Stimulated activated CD4-positive, alpha-beta T cell treated with anti-CD3 and anti-CD28 coated beads, Interleukin-2, amount 100 ng/mL, for 48 hours (primary cell): ENCODE data around the gene PHLDA2.

Source experiments
- DNase-seq, 2 donors: peaks; one replicate each; pipeline ENCODE4 v3.0.0-alpha.2; 2020

The PHLDA2 gene

DNA sequence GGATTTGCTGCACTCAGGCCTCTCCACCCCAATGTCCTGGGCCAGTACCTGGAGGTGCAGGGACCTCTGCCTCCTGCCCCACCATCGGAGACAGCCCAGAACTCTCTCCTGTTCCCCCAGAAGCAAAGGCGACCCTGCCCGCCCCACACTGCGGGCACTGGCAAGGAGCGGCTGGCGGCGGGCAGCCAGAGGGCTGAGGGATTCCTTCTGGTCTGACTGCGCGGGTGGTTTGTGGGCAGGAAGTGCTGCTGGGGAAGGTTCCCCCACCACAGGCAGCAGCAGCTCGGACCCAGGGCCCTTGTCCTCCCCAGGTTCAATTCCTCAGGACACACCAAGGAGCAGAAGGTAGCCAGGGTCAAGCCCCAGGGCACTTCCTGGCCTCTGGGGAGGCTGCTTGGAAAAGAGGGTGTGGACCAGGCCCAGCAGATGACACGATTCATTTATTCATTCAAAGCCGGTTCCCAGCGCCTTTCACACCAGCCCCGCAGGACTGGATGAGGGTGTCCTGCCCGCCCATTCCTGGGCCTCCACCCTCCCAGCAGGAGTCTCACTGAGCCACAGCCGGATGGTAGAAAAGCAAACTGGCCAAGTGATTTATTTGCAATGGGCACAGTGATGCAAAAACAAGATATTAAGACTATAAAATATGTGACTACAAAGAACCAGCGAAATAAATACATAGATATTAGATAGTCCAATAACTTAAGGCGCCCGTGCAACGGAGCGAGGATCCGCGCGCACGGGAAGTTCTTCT, 1.2 kb downstream of the PHLDA2 start:
- no peak for DNase-seq

DNA sequence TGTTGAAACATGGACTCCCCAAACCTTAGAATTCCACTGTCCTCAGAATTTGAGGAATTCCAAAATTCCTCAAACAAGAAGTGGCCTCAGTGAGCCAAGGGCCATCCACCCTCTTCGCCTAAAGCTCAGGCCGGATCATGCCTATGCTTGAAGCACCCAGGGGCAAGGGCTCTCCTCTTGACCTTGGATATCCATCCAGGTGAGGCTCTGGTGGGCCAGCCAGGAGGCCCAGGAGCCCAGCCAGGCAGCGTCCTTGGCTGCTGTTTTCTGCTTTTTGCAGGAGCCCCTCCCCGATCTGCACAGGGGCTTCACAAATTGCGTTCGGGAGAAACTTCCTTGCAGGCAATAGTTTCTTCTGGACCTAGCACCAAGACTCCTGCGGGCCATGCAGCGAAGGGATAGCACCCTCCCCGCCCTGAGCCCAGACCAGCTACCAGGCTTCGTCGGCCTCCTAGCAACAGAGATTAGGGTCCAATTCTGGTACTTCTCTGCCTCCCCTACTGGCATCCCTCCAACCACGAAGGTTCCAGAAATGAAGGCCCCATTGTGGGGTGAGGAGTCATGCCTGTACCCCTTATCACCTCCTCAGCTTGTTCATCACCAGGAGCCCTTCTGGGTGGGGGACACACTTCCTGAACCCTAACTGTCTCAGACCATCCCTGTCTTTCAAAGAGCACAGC, 2.0 kb downstream of the PHLDA2 start:
- no peak for DNase-seq

- DNase-seq: no peak
Measured at GRCh38 chr11:2926611-2927051, 2.6 kb downstream of the PHLDA2 start.

GRCh38 chr11:2924821-2925675, 4.2 kb downstream of the PHLDA2 start:
- DNase-seq: no peak

DNA sequence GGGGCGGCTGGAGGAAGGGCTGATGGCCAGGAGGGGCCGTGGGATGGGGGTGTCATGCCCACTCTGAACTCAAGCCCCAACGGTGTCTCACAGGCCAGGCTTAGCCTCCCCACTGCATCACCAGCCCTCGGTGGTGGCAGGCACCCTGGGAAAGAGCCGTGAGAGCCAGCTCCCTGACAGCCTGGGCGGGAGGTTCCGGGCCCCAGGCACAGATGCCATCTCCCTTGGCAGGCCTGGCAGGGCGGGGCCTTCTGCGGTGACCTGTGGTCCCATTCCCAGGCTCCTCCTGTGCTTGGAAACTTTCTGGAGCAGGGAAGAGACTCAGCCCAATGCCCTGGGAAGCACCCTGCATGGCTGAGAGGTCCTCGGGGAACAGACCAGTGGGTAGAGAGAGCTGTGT, 4.8 kb downstream of the PHLDA2 start:
- no peak for DNase-seq

GRCh38 chr11:2923446-2924375, 5.5 kb downstream of the PHLDA2 start:
- no peak for DNase-seq

GRCh38 chr11:2922655-2923054, 6.6 kb downstream of the PHLDA2 start:
- no peak for DNase-seq

DNA sequence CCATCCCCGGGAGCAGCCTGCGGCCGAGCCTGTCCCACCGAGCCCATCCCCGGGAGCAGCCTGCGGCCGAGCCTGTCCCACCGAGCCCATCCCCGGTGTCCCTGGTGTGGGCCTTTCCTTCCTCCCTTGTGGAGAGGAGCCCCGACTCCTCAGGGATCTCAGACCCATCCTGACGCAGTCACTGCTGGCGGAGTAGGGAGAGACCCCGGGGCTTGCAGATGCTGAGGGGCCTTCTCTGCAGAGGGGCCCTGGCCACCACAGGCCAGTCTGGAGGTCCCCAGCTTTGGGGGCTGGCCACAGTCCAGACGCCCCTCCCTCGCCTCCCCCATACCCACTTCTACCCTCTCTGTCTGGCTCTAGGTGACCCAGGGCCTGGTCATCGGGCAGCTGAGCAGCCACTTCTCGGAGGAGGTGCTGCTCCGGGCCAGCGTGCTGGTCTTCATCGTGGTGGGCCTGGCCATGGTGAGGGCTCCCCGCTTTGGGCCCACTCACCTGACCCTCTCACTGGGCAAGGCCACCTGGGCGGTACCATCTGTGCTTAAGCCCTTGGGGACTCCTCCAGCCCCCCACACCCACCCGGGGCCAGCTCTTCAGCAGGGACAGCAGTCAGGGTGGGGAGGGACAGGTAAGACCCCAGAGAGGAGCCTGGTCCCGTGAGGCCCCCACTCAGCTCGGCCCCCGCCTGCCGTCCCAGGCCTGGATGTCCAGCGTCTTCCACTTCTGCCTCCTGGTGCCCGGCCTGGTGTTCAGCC, 7.3 kb downstream of the PHLDA2 start:
- DNase-seq: no peak

GRCh38 chr11:2921261-2921660, 8.0 kb downstream of the PHLDA2 start:
- DNase-seq: no peak

- DNase-seq: no peak
Measured at GRCh38 chr11:2920343-2920742, 8.9 kb downstream of the PHLDA2 start.

DNA sequence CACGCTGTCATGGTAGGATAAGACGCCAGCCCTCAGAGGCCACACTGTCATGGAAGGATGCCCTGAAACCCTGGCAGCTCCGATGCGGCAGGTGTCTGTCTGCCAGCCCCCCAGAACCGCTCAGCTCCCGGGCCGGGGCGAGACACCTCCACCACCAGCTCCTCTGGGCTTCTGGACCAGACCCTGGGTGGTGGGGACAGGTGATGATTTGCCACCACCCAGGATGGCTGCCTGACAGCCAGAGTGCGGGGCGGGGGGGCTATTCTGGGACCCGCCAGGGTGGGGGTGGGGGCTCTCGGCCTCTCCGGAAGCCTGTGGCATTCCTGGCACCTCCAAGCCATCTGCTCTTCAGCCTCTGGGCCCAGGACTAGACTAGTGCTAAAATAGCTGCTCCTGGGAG, 9.4 kb downstream of the PHLDA2 start:
- DNase-seq: no peak

DNA sequence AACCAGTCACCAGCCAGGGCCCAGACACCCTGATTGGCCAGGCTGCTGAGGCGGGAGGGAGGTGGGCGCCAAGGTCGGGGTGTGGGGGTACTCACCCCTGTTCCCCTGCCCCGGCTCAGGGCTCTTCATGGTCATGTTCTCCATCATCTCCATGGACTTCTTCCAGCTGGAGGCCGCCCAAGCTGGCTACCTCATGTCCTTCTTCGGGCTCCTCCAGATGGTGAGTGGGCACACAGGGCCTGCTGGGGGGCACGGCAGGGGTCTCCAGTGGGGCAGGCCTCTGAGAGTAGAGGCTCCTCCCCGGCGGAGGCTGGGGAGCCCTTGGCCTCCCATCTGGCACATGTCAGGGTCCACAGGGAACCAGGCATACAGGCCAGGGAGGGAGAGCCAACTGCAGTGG, 10.0 kb downstream of the PHLDA2 start:
- no peak for DNase-seq

- no peak for DNase-seq
Measured at GRCh38 chr11:2917842-2918490, 11.3 kb downstream of the PHLDA2 start.

- DNase-seq: no peak
Measured at GRCh38 chr11:2916892-2917645, 12.2 kb downstream of the PHLDA2 start.

- DNase-seq: no peak
Measured at GRCh38 chr11:2916114-2916891, 12.9 kb downstream of the PHLDA2 start.

DNA sequence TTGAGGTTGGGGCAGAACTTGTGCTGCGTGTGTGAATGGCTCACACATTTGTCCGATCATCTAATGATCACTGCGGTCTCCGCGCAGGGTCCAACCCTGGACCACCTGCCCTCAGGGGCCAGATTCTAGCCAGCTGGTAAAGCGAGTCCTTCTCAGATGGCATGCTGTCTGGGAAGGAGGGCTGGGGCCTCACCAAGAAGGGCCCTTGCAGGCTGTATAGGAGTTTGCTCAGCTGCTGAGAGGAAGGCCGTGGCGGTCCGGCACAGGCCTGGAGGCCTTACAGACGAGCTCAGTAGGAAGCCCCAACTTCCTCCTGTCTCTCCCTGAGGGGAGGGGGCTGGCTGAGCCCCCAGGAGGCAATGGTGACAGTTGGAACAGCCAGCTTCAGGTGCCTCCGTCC, 13.7 kb downstream of the PHLDA2 start:
- DNase-seq: no peak

GRCh38 chr11:2914455-2915195, 14.6 kb downstream of the PHLDA2 start:
- no peak for DNase-seq

DNA sequence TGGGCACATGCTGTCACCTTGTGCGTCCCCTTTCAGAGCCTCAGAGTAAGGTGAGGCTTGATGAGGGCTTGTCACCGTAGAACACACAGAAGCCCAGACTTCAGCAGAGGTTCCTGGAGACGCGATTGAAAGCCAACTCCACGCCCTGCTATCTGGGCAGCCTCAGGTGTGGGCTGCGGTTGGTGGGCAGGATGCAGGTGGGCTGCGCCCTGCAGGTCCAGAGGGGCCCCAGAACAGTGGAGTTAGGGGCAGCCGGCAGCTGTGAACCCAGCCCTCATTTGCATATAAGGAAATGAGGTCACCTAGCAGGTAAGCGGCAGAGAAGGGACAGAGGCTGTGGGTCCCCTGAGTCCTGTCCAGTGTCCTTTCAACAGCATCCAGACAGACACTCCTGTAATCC, 15.4 kb downstream of the PHLDA2 start:
- DNase-seq: no peak

DNA sequence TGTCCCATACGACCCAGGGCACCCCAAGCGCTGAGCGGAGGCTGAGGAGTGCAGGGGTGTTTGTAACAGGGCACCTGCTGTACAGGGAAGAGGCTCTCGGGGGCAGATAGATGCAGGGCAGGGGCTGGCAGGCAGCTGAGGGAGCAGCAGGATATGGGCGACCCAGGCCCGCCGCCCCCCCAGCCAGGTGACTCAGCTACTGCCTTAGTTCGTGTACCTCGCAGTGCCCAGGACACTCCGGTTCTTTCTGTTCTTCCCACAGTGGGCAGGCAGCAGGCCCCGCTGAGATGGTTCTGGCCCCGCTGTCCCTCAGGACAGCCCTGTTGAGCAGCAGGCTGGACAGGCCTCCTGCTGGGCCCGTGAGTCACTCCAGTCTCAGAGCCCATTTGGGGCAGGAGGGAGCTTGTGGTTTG, 16.2 kb downstream of the PHLDA2 start:
- no peak for DNase-seq
